Stimulated activated CD8-positive, alpha-beta memory T cell treated with anti-CD3 and anti-CD28 coated beads, Interleukin-12 subunit alpha, Interleukin-12 subunit beta, amount 100 ng/mL, for 4 hours (primary cell): ENCODE results near the gene POLN.

Source experiments
- DNase-seq: peaks from one replicate; pipeline ENCODE4 v3.0.0-alpha.2; 2020; ENCODE audit warnings: low read depth

The POLN gene

GRCh38 chr4:2241410-2242353, at the start of gene POLN, which contains the start of gene HAUS3:
TSS of gene POLN (minus strand) at chr4:2242121. CDS start at chr4:2229231, 12,890 bp downstream.
TSS of gene HAUS3 (minus strand) at chr4:2242121. CDS start at chr4:2240946, 1,175 bp downstream.
- DNase-seq = peak; percentile 99

- DNase-seq = peak; percentile 55
Observed at GRCh38 chr4:2290974-2291704, 49.2 kb upstream of the POLN start.

GRCh38 chr4:2290488-2290887, 48.6 kb upstream of the POLN start:
- no peak for DNase-seq

- DNase-seq = no peak
Observed at GRCh38 chr4:2289955-2290333, 48.0 kb upstream of the POLN start.

- DNase-seq = no peak
Observed at GRCh38 chr4:2289311-2289954, 47.5 kb upstream of the POLN start.

- DNase-seq = no peak
Observed at GRCh38 chr4:2288051-2288541, 46.2 kb upstream of the POLN start.

- DNase-seq = no peak
Observed at GRCh38 chr4:2287594-2287915, 45.6 kb upstream of the POLN start.

GRCh38 chr4:2286904-2287593, 45.1 kb upstream of the POLN start:
- DNase-seq = no peak

GRCh38 chr4:2285613-2286381, 43.9 kb upstream of the POLN start:
- DNase-seq = no peak

GRCh38 chr4:2284934-2285612, 43.2 kb upstream of the POLN start:
- no peak for DNase-seq

GRCh38 chr4:2284161-2284933, 42.4 kb upstream of the POLN start:
- DNase-seq = no peak

- DNase-seq = no peak
Observed at GRCh38 chr4:2283199-2283711, 41.3 kb upstream of the POLN start.

GRCh38 chr4:2281575-2282343, 39.8 kb upstream of the POLN start:
- DNase-seq = peak; percentile 61

GRCh38 chr4:2280531-2281300, 38.8 kb upstream of the POLN start:
- no peak for DNase-seq

- no peak for DNase-seq
Observed at GRCh38 chr4:2277956-2278355, 36.0 kb upstream of the POLN start.

GRCh38 chr4:2276581-2277325, 34.8 kb upstream of the POLN start:
- no peak for DNase-seq
